Stomach (tissue), 9 donors: ENCODE results near the gene LRRC7. TPM values are rescaled to one million over a fixed set of nuclear protein-coding genes. Genes with fewer than 3 reads are reported as not detected.

Experiments
- DNase-seq, 2 donors: peaks; one replicate each; pipeline versions ENCODE4 v3.0.0 to v3.0.0-alpha.2; 2013 to 2019
- H3K27ac ChIP-seq, 5 donors: fragments of 200-600 bp in 4 of 5; sonication (generic) in 4 of 5; one replicate each; pipeline ENCODE4 v1.5.1; 2013 to 2019; ENCODE audit warnings: mild to moderate bottlenecking in 1 of 5, moderate library complexity in 1 of 5
- H3K27me3 ChIP-seq, 3 donors: fragments of 200-600 bp; sonication (generic); one replicate each; pipeline ENCODE4 v1.5.1; 2017 to 2019; ENCODE audit warnings: mixed run types in 1 of 3
- H3K36me3 ChIP-seq, 4 donors: fragments of 200-600 bp; sonication (generic); 1 replicate in 3 of 4; 2 replicates in 1 of 4; pipeline ENCODE4 v1.5.1; 2016 to 2019
- H3K4me1 ChIP-seq, 4 donors: fragments of 200-600 bp; sonication (generic); one replicate each; pipeline ENCODE4 v1.5.1; 2016 to 2019
- H3K4me3 ChIP-seq, 4 donors: fragments of 200-600 bp; sonication (generic) in 3 of 4; one replicate each; pipeline ENCODE4 v1.5.1; 2016 to 2019; ENCODE audit warnings: mild to moderate bottlenecking in 1 of 4
- H3K9me3 ChIP-seq, 4 donors: fragments of 200-600 bp; sonication (generic); one replicate each; pipeline ENCODE4 v1.5.1; 2016 to 2019
- CTCF ChIP-seq, 7 experiments: fragments of 450-650 bp in 4 of 7; fragments of 200-600 bp in 3 of 7; sonication (generic) in 3 of 7; IDR thresholded peaks; one replicate each; pipeline ENCODE4 v1.5.1; 2016 to 2019; ENCODE audit warnings: antibody characterized with exemption in 7 of 7, control low read depth in 2 of 7, mild to moderate bottlenecking in 1 of 7
- EP300 ChIP-seq: sonication (generic); formaldehyde crosslinking; IDR thresholded peaks from one replicate; pipeline ENCODE4 v1.6.1; 2017; ENCODE audit warnings: antibody characterized with exemption
- POLR2A ChIP-seq, 4 donors: fragments of 450-650 bp; IDR thresholded peaks; one replicate each; pipeline ENCODE4 v1.6.1; 2016; ENCODE audit warnings: antibody characterized with exemption in 4 of 4, control low read depth in 2 of 4, mild to moderate bottlenecking in 1 of 4, moderate library complexity in 1 of 4
- POLR2AphosphoS5 ChIP-seq, 3 donors: sonication (generic); formaldehyde crosslinking; IDR thresholded peaks; one replicate each; pipeline ENCODE4 v1.6.1; 2016; ENCODE audit warnings: antibody characterized with exemption in 3 of 3
- WGBS, 5 donors: extraction: QIAGEN DNeasy Blood & Tissue Kit in 3 of 5; methylation state at CpG; one replicate each; pipeline versions ENCODE4 v1.1.5 to v1.1.7; 2013 to 2018; 5-methylcytosine and 5-hydroxymethylcytosine counted together
- intact Hi-C: fragments of 100-400 bp; cut with DNase I; formaldehyde crosslinking; loops from one replicate; pipeline ENCODE4 v1.15.1; 2023; ENCODE audit warnings: low total_unique reads
- polyA plus RNA-seq, 3 donors: library from polyadenylated mRNA; stranded (reverse); fragments of 200-250 nt; gene quantifications; one replicate each; pipeline ENCODE4 v1.2.3, GENCODE V29; 2013
- total RNA-seq, 5 donors: library from RNA; depleted of rRNA; stranded (reverse); fragments of >200 nt; gene quantifications; one replicate each; pipeline versions ENCODE4 v1.1.0 to v1.2.3, GENCODE V29; 2014 to 2016
- donor health status: healthy with polysubstance abuse.
- donor health status: Bipolar disorder and iron deficiency.
- donor health status: healthy.

LRRC7 gene
- total and polyA plus RNA-seq, 8 donors, result 0.06 to 22.4 (median 0.31) TPM; not detected in 1

- H3K27ac ChIP-seq, result no peak overlapping the region
- TF ChIP-seq EP300 (no peak), POLR2A (IDR thresholded peaks at IDR 0.05) (no peak), CTCF (IDR thresholded peaks at IDR 0.05) (no peak), POLR2AphosphoS5 (IDR thresholded peaks at IDR 0.05) (no peak)
- intact Hi-C loops, result no loop called here
- no peaks in the 10 kb centered on the region for H3K36me3 ChIP-seq
- H3K9me3 ChIP-seq, result peaks cover 0 to 4% (median 0%) of the 10 kb centered on the region in 4 donors
- 46 to 62% (median 54%) methylated on average over 3 of the region's 3 CpGs for WGBS, 5 donors
- H3K27me3 ChIP-seq, result no peaks in the 10 kb centered on the region
- DNase-seq, result no peak
- H3K4me3 ChIP-seq, result no peak overlapping the region
- H3K4me1 ChIP-seq, result no peaks in the 10 kb centered on the region
Observed at GRCh38 chr1:70083519-70083918, 515.8 kb downstream of the LRRC7 start.

- no peak overlapping the region for H3K27ac ChIP-seq
- H3K4me1 ChIP-seq, result no peaks in the 10 kb centered on the region
- H3K36me3 ChIP-seq, result no peaks in the 10 kb centered on the region
- H3K27me3 ChIP-seq, result no peaks in the 10 kb centered on the region
- no peak for TF ChIP-seq EP300
- no peak for TF ChIP-seq CTCF (IDR thresholded peaks at IDR 0.05)
- TF ChIP-seq POLR2AphosphoS5 (IDR thresholded peaks at IDR 0.05), result no peak
- TF ChIP-seq POLR2A (IDR thresholded peaks at IDR 0.05), result no peak
- intact Hi-C loops, result no loop called here
- no peak for DNase-seq
- H3K4me3 ChIP-seq, result no peak overlapping the region
- peaks cover 0 to 4% (median 0%) of the 10 kb centered on the region in 4 donors for H3K9me3 ChIP-seq
- 64 to 91% (median 74%) methylated on average over 1 of the region's 1 CpG for whole genome bisulfite sequencing, 5 donors
Observed at GRCh38 chr1:70084314-70084915, 516.7 kb downstream of the LRRC7 start.

- no peaks in the 10 kb centered on the region for H3K27me3 ChIP-seq
- peaks cover 0 to 4% (median 0%) of the 10 kb centered on the region in 4 donors for H3K9me3 ChIP-seq
- no peak for TF ChIP-seq CTCF (IDR thresholded peaks at IDR 0.05)
- no peak for TF ChIP-seq POLR2A (IDR thresholded peaks at IDR 0.05)
- no peak for TF ChIP-seq POLR2AphosphoS5 (IDR thresholded peaks at IDR 0.05)
- TF ChIP-seq EP300, result no peak
- intact Hi-C loops, result no loop called here
- no peak overlapping the region for H3K4me3 ChIP-seq
- H3K4me1 ChIP-seq, result no peaks in the 10 kb centered on the region
- no peak for DNase-seq
- no peak overlapping the region for H3K27ac ChIP-seq
- no peaks in the 10 kb centered on the region for H3K36me3 ChIP-seq
Observed at GRCh38 chr1:70085521-70085920, 517.8 kb downstream of the LRRC7 start.

- TF ChIP-seq CTCF (IDR thresholded peaks at IDR 0.05), result no peak
- TF ChIP-seq POLR2AphosphoS5 (IDR thresholded peaks at IDR 0.05), result no peak
- no peak for TF ChIP-seq EP300
- TF ChIP-seq POLR2A (IDR thresholded peaks at IDR 0.05), result no peak
- no peak for DNase-seq
- Histone ChIP-seq H3K4me1 (no peaks in the 10 kb centered on the region), H3K27me3 (no peaks in the 10 kb centered on the region), H3K4me3 (no peak overlapping the region), H3K27ac (no peak overlapping the region), H3K9me3 (peaks cover 0 to 4% (median 0%) of the 10 kb centered on the region in 4 donors), H3K36me3 (no peaks in the 10 kb centered on the region)
- intact Hi-C loops, result no loop called here
- 85 to 94% (median 92%) methylated on average over 1 of the region's 1 CpG for WGBS, 5 donors
Observed at GRCh38 chr1:70086897-70087296, 519.2 kb downstream of the LRRC7 start.
